Measurements from ENCODE around the gene CMIP.

CMIP gene

DNA sequence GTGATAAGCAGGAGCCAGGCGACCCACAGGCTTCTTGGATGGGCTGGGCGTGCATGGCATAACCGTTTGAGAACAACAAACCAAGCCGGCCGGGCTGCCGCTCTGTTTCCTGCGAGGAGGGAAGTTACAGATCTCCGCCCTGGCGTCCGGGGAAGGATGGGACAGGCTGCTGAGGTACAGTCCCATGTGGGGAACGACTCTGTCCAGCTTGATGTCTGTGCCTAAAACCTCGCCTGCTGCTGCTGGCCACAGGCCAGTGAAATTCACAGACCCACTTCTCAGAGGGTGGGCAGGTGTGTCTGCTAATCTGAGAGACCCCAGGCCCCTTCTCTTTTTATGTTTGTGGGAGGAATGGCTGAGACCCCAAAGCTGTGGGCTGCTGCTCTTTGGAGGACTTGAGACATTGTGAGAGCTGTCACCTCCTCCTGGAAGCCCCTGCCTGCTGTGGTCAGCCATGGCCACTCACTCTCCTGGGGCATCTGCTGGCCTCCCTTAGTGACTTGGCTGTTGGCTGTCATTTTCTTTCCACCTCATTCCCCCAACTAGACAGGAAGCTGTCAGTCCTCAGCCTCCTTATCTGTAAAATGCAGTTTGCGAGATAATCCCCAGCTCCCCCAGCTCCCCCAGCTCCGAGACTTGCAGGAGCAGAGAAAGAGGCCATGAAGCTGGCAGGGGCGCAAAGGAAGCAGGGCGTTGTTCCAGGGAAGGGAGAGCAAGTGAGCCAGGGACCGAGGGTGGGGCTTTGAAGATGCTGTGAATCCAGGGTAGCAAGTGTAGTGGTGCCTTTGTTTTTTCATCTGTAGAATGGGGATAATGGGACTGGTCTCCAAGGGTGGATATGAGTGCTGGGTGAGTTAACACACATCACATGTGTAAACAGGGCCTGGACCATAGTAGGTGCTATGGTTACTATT is 51.0 kb downstream of the CMIP start:
- no peak for DNase-seq (ENCODE audit: low read depth in 2 of 2)

- DNase-seq (ENCODE audit: low read depth in 2 of 2), result no peak
Measured at GRCh38 chr16:81496321-81496720, 51.7 kb downstream of the CMIP start.

GRCh38 chr16:81496742-81497141 is 52.1 kb downstream of the CMIP start:
- DNase-seq (ENCODE audit: low read depth in 2 of 2), result no peak

DNA sequence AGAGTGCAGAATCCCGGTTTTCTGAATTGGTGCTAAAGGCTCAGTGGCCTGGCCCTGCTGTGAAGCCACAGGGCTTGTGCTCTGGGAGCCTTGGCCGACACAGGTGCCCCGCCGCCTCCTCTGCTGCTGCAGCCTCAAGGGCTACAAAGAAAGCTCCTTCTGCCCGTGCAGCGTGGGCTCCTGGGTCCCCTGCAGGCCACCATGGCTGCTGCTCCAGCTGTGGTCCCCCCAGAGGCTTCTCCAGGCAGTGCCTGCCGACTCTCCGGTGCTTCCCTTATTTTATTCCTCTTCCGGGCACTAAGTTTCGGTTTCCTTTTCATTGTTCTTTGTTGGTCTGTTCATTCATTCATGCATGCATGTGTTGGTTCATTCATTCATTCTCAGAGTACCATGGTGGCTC is 53.1 kb downstream of the CMIP start:
- no peak for DNase-seq (ENCODE audit: low read depth in 2 of 2)

- DNase-seq (ENCODE audit: low read depth in 2 of 2), result no peak
Measured at GRCh38 chr16:81498351-81498750, 53.7 kb downstream of the CMIP start.

- DNase-seq (ENCODE audit: low read depth in 2 of 2), result no peak
Measured at GRCh38 chr16:81499576-81500380, 55.2 kb downstream of the CMIP start.

DNA sequence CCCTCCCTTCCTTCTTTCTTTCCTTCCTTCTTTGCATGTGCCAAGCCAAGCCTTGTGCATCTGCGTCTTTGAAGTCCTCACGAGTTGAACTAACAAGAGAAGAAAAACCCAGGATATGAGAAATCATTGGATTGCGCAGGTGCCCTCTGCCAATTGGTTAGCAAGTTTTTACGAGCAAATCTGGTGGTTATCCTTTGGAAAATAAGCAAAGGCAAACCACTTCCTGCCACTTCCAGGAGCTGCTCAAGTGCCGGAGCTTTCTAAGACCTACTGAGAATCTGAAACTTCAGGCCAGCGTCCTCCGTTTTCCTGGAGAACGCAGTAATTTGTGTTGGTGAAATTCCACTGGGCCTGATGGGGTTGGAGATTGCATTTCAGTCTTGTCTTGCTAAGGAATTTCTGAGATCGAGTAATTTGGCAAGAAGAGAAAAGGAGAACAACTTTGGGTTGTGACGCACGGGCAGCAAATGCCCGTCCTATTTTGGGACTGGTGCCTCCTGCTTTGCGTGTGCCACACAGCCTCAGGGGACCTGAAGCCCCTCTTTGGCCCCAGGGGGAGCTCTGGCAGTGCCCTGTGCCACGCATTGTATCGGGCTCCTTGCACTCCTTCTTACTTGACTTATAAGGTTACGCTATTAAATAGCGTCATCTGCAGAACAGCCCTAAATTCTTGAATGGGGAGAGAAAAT is 56.4 kb downstream of the CMIP start:
- no peak for DNase-seq (ENCODE audit: low read depth in 2 of 2)

GRCh38 chr16:81502396-81503070 is 57.9 kb downstream of the CMIP start:
- DNase-seq (ENCODE audit: low read depth in 2 of 2), result no peak

DNA sequence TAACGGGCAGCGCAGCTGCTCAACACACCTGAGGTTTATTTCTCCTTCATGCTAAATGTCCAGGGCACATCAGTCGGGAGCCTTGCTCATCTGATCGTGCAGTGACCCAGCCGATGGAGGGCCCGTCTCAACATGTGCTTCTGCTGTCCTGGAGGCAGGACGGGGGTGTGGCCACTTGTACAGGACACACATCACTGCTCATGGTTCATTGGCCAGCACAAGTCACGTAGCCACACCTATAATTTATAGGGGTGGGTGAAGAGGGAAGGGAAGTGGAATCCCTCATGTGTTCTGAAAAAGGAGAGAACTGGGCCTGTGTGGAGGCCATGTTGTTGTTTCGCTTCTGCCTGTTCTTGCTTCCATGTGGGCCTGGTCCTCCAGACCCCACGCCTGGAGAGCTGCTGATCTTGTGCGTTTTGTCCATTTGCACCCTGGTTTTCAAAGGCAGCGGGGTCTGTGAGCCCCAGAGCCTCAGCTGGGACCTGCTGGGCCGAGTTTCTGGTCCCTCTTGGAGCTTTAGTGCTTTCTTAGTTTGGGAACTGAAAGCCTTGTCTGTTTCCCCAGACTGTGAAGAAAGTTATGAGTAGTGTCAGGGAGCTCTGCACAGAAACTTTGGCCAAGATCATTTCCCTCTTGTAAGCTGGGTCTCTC is 60.5 kb downstream of the CMIP start:
- DNase-seq (ENCODE audit: low read depth in 2 of 2), result no peak

DNA sequence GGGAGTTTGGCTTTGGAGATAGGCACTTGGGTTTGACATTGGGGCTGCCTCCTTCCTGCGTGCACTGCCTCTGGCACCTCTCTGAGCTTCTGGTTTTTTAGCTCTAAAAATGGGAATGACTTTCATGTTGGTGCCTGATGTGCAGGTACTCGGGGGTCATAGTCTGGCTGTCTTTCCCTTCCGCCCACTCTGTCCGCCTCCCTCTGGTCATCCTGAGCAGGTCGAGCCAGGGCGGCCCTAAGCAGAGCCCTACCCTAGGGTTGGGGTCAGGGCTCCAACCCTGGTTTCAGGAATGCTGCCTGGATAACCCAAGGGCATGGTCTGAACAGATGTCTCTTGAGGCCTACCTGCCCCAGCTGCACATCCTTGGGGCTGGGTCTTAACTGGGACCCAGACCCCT is 64.8 kb downstream of the CMIP start:
- DNase-seq (ENCODE audit: low read depth in 2 of 2), result no peak

DNA sequence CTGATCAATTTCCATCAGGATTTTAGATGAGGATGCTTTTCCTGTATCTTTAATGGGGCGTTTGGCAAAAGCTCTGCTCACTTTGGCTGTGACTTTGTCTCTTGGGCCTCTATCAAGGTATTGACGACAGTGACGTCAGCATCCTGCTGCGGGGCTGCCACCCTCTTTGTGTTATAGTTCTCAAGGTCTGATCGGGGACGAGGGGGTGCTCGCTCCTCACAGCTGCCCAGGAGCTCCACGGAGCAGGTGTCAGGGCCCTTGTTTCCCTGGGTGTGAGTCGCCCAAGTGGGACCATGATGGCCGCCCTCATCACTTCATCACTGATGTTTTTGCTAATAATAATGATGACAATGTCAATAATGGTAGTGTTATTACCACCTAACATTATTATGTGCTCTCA is 65.4 kb downstream of the CMIP start:
- DNase-seq (ENCODE audit: low read depth in 2 of 2), result no peak

GRCh38 chr16:81511371-81511770 is 66.8 kb downstream of the CMIP start:
- DNase-seq (ENCODE audit: low read depth in 2 of 2), result no peak

- no peak for DNase-seq (ENCODE audit: low read depth in 2 of 2)
Measured at GRCh38 chr16:81513204-81514040, 68.8 kb downstream of the CMIP start.

DNA sequence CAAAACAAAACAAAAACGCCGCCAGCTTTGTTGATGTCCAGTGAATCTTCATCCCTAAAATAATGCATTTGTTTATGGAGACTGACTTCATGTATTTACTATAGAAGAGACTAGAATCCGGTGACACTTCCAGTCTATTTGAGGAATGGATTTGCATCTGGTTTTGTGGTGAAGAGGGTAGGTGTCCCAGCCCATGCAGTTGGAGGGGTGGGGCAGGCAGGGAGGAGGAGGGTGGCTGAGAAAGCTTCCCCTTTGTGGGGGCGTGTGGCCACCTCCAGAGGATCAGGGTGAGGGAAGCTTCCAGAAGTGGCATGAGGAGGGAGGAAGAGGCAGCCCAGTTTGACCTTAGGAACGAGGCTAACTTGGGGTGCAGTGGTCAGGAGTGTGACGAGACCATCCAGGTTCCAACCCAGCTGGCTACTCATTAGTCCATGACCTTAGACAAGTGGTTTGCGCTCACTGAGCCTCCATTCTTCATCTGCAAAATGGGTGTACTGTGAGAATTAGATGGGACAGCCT is 69.5 kb downstream of the CMIP start:
- DNase-seq (ENCODE audit: low read depth in 2 of 2), result no peak

DNA sequence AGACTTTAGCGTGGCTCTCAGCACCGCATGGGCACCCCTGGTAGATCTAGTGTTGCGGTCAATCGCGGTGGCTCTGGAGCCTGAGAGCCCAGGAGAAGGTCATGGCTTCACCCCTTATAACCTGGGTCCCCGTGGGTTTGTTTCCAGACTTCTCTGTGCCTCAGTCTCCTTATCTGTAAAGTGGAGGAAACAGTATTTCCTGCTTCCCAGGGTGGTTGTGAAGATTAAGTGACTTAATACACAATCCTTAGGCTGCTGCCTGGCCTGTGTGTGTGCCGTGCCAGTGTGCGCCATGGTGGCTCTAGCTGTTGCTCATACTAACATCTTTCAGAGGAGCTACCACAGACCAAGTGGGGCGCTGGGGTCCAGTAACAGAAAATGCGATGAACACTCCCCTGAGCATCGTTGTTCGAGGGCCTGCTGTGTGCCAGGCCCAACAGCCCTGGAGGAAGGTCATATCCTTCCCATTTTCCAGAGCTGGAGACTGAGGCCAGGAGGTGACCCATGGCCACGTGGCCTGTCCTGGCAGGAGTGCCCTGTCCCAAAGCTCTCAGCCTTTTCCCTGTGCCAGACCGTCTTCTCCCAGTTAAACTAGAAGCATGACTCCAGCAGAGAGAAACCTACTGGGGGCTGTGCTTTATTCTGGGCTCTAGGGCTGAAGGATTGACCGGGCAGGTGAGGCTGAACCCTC is 70.1 kb downstream of the CMIP start:
- DNase-seq (ENCODE audit: low read depth in 2 of 2), result no peak

GRCh38 chr16:81515281-81515680 is 70.7 kb downstream of the CMIP start:
- DNase-seq (ENCODE audit: low read depth in 2 of 2), result no peak

DNA sequence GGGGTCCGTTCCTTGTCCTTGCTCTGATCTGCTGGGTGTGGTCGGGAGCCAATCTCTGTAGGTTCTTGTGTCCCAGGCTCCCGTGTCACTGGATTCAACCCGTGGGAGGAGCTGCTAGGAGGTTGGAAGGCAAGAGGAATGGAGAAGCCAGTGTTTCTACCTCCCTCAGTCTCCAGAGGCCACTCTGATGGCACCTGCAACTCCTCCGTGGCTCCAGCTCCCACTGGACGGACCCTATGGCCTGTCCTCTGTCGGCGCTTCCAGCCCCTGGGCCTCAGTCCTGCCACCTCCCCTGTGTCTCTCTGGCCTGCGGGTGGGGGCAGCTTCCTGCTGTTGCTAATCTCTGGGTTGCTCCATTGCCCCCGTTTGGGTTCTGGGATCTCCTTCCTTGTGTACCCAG is 71.1 kb downstream of the CMIP start:
- no peak for DNase-seq (ENCODE audit: low read depth in 2 of 2)

DNA sequence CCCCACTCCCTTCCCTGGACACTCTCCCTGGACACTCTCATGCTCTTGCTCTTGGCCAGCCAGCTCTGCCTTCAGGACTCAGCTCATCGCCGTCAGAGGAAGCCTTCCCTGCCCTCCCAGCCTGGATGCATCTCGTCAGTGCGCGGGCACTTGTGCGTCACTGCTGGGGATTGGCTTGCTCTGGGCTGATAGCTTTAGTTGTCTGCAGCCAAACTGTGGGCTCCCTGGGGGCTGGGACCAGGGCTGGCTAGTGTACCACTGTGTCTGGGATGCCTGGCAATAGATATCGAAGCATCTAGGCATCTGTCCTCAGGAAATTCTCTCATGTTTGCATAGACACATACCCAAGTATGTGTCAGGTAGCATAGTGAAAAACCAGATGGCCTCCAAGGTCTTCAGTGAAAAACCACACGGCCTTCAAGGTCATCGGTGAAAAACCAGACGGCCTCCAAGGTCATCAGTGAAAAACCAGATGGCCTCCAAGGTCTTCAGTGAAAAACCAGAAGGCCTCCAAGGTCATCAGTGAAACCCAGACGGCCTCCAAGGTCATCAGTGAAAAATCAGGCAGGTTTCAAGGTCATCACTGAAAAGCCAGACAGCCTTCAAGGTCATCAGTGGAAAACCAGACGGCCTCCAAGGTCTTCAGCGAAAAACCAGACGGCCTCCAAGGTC is 72.0 kb downstream of the CMIP start:
- no peak for DNase-seq (ENCODE audit: low read depth in 2 of 2)

DNA sequence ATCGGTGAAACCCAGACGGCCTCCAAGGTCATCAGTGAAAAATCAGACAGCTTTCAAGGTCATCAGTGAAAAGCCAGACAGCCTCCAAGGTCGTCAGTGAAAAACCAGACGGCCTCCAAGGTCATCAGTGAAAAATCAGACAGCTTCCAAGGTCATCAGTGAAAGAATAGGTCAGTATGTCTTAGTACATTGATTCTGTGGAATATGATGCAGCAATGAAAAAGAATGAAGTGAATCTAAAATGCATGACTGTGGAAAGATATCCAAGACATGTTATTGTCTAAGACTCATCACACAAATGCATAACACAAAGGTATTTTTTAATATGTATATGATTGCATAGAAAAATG is 72.5 kb downstream of the CMIP start:
- no peak for DNase-seq (ENCODE audit: low read depth in 2 of 2)
